H7 (cell line): ENCODE data around the gene NUDT16. TPM values are rescaled to one million over a fixed set of nuclear protein-coding genes. Genes with fewer than 3 reads are reported as not detected.
"Not testable (repeated sequence)": the region's sequence is repeated elsewhere in the genome, so short reads cannot be mapped to it uniquely, and the experiment has no call there.

Experiments
- DNase-seq: peaks from one replicate; pipeline ENCODE4 v3.0.0; 2012
- H3K27me3 ChIP-seq: 2 replicates; pipeline ENCODE4 v1.6.0; 2011; ENCODE audit warnings: mild to moderate bottlenecking, low read length; ENCODE audit not compliant: control insufficient read depth, insufficient read depth
- H3K36me3 ChIP-seq: replicated peaks from 2 replicates; pipeline ENCODE4 v1.5.1; 2011; ENCODE audit warnings: low read length; ENCODE audit not compliant: control insufficient read depth, insufficient read depth
- H3K4me3 ChIP-seq: 2 replicates; pipeline ENCODE4 v1.5.1; 2011; ENCODE audit warnings: low read depth, mild to moderate bottlenecking, control low read depth, low read length, moderate library complexity; ENCODE audit not compliant: insufficient read depth
- total RNA-seq: library from RNA; depleted of rRNA; stranded (reverse); fragments of >200 nt; shearing (Covaris generic); gene quantifications from 2 replicates; pipeline ENCODE4 v1.2.3, GENCODE V29; 2014; rRNA removed

The NUDT16 gene
- total RNA-seq = 7.0 and 12.5 TPM in 2 replicates

DNA sequence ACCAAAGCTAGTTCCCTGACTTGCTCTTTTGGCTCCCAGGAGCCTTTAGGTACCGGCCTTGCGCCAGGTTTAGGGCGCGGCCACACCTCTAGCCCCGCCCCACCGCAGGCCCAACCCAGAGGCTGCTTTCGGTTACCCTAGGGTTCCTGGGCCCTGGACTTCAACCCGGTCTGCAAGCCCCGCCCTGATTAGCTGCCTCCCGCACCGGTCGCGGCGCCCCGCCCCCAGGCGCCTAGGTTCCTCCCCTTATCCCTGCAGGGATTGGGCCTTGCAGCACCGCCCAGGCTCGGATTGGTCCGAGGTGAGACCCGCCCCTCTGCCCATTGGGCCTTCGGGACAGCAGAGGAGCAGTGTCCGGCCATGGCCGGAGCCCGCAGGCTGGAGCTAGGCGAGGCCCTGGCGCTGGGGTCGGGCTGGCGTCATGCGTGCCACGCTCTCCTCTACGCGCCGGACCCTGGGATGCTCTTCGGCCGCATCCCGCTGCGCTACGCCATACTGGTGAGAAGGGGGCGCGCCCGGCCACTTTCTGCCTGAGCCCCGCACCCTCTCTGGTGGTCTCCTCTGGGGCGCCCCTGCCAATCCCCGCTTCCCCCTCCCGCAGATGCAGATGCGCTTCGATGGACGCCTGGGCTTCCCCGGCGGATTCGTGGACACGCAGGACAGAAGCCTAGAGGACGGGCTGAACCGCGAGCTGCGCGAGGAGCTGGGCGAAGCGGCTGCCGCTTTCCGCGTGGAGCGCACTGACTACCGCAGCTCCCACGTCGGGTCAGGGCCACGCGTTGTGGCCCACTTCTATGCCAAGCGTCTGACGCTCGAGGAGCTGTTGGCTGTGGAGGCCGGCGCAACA lies at the start of gene NUDT16:
NUDT16 (plus strand) TSS at position 330 of the 847 bp plus-strand sequence; CDS start at position 361, 31 bp downstream.
- Histone ChIP-seq H3K36me3 (peaks cover 5% of the 10 kb centered on the region), H3K4me3 (peak within 1 kb of the TSS; percentile 87), H3K27me3 (no peaks in the 10 kb centered on the region)
- peak; percentile 97 for DNase-seq

DNA sequence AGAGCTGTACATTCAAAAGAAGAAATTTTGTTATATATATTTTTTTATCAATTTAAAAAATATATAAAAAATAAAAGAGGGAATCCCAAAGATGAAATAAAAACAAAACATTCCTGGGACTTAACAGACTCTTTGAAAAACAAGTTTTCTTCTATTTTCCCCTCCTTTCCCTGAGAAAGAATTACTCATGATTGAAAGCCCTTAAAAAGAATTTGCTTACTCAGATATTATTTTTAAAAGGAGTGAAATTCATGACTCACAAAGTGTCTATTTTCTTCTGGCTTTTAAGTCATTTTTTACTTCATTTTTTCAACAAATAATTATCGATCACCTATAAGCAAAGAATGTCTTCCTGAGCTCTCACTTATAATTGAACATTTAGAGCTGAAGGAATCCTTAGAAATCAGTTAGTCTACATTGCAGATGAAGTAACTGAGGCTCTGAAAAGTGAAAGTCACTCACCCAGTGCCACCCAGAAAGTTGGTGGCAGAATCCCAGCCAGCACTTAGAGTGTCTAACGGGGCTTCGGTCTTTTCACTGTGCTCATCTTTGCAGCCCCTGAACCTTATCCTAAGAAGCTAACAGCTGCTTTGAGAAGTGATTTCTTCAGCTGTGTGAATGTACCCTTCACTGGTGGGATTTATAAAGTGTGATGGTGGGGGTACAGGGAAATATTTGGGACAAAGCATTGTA lies 42.5 kb upstream of the NUDT16 start:
- H3K36me3 ChIP-seq = no peaks in the 10 kb centered on the region
- no peak overlapping the region for H3K4me3 ChIP-seq
- no peaks in the 10 kb centered on the region for H3K27me3 ChIP-seq
- DNase-seq = no peak

DNA sequence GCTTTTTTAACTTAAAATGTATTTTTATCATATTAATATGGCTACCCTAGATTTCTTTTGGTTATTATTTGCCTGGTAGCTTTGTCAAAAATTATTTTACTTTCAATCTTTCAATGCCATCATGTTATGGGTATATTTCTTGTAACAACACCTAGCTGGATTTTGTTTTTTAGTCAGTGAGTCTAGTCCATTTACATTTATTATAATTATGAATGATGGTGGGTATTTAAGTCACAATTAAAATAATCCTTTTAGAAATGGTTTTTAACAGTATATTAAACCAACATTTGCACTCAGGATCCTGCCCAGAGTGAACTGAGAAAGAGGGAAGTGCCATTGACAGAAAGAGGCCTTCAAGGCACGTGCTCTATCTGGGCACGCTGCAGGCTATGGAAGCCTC lies 39.8 kb upstream of the NUDT16 start:
- H3K36me3 ChIP-seq = no peaks in the 10 kb centered on the region
- H3K4me3 ChIP-seq = no peak overlapping the region
- no peaks in the 10 kb centered on the region for H3K27me3 ChIP-seq
- DNase-seq = no peak

DNA sequence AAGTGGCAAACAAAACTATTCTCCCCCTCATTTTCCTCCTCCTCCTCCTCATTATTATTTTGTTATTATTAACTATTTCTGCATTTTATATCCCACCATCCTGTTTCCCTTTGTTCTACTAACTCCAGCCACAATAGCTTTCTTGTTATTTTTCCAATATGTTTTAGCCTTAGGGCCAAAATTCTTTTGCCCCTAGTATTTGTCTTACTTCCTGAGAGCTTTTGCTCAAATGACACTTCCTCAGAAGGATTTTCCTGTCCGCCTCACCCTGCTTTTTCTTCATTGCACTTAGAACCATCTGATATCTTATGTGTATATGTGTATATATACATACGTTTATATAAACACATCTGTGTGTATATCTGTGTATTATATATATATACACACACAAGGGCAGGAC lies 32.7 kb upstream of the NUDT16 start:
- DNase-seq = no peak
- no peaks in the 10 kb centered on the region for H3K27me3 ChIP-seq
- H3K4me3 ChIP-seq = no peak overlapping the region
- no peaks in the 10 kb centered on the region for H3K36me3 ChIP-seq

DNA sequence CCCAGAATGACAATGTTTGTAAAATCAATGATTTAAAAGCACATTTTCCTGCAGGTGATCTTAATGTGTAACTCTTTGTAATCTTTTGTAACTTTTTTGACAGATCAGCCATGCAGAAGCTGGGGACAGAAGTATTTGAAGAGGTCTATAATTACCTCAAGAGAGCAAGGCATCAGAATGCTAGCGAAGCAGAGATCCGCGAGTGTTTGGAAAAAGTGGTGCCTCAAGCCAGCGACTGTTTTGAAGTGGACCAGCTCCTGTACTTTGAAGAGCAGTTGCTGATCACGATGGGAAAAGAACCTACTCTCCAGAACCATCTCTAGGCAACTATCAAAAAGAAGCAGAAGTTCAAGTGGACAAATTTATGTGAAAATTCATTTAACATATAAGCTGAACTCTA lies 32.1 kb upstream of the NUDT16 start:
- DNase-seq = no peak
- H3K36me3 ChIP-seq = no peaks in the 10 kb centered on the region
- no peak overlapping the region for H3K4me3 ChIP-seq
- H3K27me3 ChIP-seq = no peaks in the 10 kb centered on the region

DNA sequence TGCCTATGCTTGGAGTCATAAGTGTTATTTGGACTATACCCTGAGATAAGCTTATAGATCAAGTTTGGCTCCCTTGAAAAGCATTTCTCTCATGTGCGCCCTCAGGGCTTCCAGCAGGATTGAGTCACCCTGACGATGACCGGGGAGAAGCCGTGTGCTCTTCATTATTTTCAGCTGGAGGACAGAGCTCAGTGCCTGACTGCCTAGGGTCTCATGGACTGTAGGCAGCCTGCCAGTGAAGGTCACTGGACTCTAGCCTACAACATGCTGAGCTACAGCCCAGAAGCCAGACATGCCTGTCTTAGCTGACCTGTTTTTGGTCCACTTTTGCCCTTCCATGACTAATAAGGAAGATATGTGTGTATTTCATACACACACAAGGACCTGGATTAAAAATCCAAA lies 31.6 kb upstream of the NUDT16 start:
- Histone ChIP-seq H3K4me3 (no peak overlapping the region), H3K36me3 (no peaks in the 10 kb centered on the region), H3K27me3 (no peaks in the 10 kb centered on the region)
- DNase-seq = no peak

DNA sequence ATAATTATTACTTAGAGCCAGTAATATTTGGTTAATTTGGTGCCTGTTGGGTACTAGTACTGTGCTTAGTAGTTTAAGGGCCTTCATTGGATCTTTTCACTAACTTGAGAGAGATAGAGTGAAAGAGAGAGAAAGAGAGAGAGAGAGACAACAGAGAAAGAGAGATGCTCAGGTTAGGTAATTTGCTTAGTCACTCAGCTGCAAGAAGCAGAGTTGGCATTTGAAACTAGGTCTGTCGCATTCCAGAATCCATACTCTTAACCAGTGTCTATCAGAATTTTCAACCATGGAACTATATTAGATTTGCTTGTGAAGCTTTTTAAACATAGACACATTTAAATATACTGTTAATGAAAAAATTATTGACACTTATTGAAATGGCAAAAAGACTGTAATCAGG lies 31.1 kb upstream of the NUDT16 start:
- H3K27me3 ChIP-seq = no peaks in the 10 kb centered on the region
- DNase-seq = no peak
- H3K4me3 ChIP-seq = no peak overlapping the region
- no peaks in the 10 kb centered on the region for H3K36me3 ChIP-seq

DNA sequence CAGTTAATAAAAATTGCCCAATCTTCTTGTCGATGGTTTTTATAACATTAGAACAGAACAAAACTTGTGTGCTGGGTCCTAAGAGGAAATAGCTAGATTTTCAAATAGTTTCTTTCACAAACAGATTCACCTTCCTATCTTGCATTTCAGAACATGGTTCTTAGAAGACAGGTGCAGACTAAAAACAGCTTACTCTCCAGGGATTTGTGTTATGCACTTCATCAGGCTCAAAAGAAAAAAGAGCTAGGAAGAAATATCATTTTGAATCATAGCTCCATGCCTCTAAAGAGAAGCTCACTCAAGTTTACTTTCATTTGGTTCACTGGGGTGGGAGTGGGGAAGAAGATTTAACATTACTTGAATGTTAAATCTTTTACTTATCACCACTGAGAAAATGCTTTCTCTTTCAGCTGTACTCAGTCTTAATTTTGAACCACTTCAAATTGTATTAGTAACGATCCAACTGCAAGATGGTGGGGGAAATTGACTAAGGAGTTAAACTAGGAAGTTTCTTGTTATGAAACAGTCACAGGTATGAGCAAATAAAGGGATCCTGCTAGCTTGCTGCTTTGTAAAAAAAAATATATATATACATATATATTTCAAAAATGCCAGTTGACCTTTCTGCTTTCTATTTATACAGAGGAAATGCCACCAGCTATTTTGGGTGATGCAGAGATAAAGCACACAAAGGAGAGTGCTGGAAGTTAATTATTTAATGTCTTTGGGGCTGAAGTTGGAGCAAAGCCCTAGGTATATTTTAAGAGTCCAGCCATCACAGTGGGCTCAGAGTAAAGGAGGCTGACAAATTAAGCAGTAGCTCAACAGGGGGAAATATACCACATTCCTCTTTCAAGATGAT lies 28.3 kb upstream of the NUDT16 start:
- no peak for DNase-seq

DNA sequence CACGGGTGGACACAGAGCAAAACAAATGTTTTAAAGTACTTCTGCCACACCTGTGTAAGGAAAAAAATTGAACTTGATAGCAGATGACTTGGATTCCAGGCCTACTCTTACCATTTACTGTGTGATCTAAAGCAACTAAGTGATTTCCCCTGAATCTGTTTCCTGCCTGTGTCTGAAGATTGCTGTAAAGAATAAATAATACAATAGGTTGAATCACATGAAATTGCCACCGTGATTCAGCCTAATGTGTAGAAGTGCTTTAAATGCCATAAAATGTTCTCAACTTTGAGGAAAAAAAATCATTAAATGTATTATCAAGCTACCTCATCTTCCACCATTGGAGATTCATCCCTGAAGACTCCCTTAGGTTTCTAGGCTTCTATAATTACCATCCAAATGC lies 27.6 kb upstream of the NUDT16 start:
- H3K27me3 ChIP-seq = no peaks in the 10 kb centered on the region
- no peak for DNase-seq
- H3K4me3 ChIP-seq = no peak overlapping the region
- H3K36me3 ChIP-seq = no peaks in the 10 kb centered on the region

More for the DNA sequence above, 28.3 kb upstream of the NUDT16 start:
- Histone ChIP-seq H3K36me3 (no peaks in the 10 kb centered on the region), H3K27me3 (no peaks in the 10 kb centered on the region), H3K4me3 (no peak overlapping the region)

DNA sequence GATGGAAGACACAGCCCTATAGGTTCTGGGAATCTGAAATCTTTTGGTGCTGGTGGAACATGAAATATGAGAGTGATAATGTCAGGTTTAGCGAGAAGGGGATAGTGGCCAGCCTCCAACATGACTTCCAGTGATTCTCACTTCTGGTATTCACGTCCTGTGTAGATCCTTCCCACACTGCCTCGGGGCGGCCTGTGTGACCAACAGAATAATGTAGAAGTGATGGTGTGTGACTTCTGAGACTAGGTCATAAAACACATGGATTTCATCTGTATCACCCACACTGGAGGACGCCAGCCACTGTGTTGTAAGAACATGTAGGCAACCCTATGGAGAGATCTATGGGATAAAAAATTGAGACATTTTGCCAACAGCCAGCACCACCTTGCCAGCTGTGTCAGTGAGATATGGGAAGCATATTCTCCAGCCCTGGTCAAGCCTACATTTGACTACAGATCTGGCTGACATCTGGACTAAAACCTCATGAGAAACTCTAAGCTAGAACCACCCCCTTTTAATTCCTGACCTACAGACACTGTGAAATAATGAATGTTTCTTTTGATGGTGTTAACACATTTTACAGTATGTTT lies 25.5 kb upstream of the NUDT16 start:
- no peak overlapping the region for H3K4me3 ChIP-seq
- DNase-seq = no peak
- no peaks in the 10 kb centered on the region for H3K36me3 ChIP-seq
- no peaks in the 10 kb centered on the region for H3K27me3 ChIP-seq

DNA sequence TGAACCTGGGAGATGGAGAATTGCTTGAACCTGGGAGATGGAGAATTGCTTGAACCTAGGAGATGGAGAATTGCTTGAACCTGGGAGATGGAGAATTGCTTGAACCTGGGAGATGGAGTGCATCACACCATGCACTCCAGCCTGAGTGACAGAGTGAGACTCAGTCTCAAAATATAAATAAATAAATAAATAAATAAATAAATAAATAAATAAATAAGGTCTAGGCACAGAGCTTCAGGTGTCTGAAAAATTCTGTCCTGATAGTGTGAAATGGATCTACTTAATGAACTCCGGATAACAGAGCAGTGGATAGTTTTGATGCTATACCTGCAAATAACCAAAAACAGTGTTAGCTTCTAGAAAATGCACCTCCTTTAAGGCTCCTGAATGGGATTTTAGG lies 24.3 kb upstream of the NUDT16 start:
- H3K4me3 ChIP-seq = no peak overlapping the region
- no peak for DNase-seq
- no peaks in the 10 kb centered on the region for H3K36me3 ChIP-seq
- no peaks in the 10 kb centered on the region for H3K27me3 ChIP-seq

DNA sequence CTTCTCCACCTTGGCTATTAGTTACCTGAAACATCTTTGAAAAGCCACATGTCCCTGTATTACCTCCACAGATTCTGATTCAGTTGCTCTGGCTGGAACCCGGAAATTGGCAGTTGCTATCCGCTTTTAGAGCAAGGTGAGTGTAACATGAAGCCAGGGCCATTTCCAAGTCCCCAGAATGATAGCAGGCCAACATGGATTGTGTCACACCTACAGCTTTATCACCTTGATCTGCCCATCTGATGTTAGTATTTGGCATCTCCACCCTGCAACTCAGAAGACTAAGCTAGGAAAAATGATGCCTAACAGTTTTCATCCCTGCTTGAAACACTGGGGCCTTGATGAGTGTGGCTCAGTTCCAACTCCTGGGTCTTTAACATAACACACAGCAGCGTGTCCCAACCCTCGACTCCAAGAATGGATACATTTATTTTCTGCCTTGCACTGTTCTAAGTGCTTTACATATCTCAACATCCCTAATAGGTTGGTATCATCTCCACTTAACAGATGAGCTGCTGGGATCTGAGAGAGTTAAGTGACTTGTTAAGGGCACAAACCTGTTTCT lies 21.3 kb upstream of the NUDT16 start:
- no peak for DNase-seq

DNA sequence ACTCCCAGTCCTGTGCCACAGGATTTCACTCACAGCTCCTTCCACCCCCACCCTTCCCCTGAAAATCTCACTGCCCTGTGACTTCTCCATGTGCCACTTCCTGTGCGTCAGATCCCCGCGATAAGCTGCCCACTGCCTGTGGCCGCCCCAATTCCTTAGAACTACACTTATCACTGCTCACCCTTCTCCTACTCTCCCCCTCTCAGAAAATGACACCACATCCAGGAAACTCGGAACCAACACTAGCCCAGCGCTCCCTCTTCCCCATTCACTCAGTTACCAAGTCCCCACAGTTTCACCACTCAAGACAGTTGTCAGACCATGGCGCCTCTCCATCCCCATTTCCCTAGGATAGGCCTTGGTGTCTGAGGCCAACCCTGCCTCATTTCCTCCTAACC lies 20.5 kb upstream of the NUDT16 start:
- not testable (repeated sequence) for DNase-seq, H3K27me3 ChIP-seq, H3K36me3 ChIP-seq
- H3K4me3 ChIP-seq = peak overlapping the region; percentile 33; the same call in 1 of the 2 replicates

More for the DNA sequence above, 21.3 kb upstream of the NUDT16 start:
- H3K27me3 ChIP-seq = no peaks in the 10 kb centered on the region
- H3K4me3 ChIP-seq = no peak overlapping the region
- H3K36me3 ChIP-seq = no peaks in the 10 kb centered on the region
